LoVo (cell line): Measurements from ENCODE around the gene NUDT3.
"Not testable (repeated sequence)": the region's sequence is repeated elsewhere in the genome, so short reads cannot be mapped to it uniquely, and the experiment has no call there.

Source experiments
- DNase-seq: peaks from one replicate; pipeline ENCODE4 v3.0.0-alpha.2; 2016; ENCODE audit warnings: low spot score

NUDT3 gene

DNA sequence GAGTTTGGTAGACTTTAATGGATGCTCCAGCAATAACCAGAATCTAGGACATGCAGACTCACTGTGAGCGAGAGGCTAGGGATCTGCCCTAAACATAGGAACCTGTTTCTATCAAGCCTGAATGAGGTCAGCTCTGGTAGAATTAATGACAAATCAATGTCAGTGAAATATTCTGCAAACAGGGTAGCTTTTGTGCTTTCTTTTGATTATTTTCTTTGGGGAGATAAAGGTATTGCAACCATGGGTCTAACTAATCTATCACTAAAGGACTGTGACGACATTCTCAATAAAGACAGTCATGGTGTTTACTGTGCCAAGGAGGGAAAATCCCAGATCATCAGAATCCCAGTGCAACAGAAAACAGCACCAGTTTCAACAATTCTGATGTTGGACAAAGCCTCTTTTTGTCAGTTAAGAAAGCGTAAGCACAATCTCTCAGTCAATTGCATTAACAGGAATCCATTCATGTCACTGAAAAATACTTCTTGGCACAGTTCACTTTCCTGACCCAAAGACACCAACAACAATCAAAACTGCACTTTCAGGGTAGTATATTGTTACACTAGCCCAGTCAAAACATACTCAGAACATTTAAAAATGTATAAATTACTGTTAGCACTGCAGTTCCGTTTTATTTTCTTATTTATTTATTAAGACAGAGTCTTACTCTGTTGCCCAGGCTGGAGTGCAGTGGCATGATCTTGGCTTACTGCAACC lies 106.9 kb downstream of the NUDT3 start:
- no peak for DNase-seq

GRCh38 chr6:34284563-34285447 lies 107.7 kb downstream of the NUDT3 start:
- DNase-seq = no peak

DNA sequence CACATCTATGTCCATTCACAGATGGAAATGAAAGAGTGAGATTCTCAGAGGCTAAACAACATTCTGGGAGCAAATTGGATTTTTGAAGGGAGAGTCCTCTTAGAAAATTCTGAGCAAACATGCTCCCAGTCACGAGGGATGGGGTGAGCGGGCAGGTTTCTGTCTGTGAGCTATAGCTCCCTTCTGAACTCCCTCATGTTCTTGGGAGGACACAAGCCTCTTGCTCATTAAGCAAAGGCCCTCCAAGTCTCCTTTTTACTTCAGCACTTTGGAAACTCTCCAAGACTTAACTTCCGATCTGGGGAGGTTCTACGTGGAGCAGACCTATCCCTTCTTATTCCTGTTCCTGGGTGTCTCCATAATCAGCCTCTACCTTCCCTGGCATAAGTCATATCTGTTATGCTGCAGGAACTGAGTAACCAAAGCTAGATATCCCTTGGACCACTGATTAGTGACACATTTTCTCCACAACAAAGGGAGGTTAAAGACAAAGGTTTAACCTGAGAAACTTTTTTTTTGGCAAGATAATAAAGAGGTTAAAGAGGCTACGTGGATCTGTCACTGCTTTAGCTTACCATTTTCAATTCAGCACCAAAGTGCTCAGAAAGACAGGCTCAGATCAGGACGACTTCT lies 110.7 kb downstream of the NUDT3 start:
- DNase-seq = no peak

DNA sequence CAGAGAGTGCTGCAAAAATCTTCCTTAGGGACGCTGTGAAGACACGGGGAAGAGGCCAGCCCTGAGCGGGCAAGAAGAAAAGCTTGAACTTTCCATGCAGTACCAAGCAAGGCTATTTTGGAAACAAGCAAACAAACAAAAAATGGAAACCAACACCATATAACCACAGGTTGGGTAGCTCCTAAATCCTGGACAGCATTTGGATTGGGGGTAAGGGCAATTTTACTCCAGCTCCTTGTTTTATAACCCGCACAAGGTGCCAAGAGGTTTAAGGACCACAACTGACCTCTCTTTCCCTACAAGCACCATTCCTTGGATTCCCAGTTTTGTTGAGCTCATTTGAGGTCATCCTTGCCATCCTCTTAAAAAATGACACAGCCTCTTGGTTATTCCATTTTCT lies 112.3 kb downstream of the NUDT3 start:
- no peak for DNase-seq

- DNase-seq = no peak
Measured at GRCh38 chr6:34278833-34279232, 113.6 kb downstream of the NUDT3 start.

GRCh38 chr6:34277763-34278112 lies 114.7 kb downstream of the NUDT3 start:
- DNase-seq = no peak

- no peak for DNase-seq
Measured at GRCh38 chr6:34276881-34277762, 115.3 kb downstream of the NUDT3 start.

DNA sequence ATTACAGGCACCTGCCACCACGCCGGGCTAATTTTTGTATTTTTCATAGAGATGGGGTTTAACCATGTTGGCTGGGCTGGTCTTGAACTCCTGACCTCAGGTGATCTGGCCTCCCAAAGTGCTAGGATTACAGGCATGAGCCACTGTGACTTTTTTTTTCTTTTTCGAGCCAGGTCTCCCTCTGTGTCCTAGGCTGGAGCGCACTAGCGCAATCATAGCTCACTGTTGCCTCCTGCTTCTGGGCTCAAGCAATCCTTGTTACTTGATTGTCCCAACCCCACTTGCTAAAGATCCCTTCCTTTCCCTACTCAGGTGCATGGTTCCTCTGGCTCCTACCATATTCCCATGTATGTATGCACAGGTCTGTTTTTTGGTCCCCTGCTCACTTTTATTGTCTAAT lies 116.3 kb downstream of the NUDT3 start:
- DNase-seq = no peak

- no peak for DNase-seq
Measured at GRCh38 chr6:34275128-34275804, 117.2 kb downstream of the NUDT3 start.

- no peak for DNase-seq
Measured at GRCh38 chr6:34274129-34274528, 118.3 kb downstream of the NUDT3 start.

- DNase-seq = no peak
Measured at GRCh38 chr6:34273242-34273805, 119.1 kb downstream of the NUDT3 start.

GRCh38 chr6:34272013-34272926 lies 120.2 kb downstream of the NUDT3 start:
- DNase-seq = no peak

DNA sequence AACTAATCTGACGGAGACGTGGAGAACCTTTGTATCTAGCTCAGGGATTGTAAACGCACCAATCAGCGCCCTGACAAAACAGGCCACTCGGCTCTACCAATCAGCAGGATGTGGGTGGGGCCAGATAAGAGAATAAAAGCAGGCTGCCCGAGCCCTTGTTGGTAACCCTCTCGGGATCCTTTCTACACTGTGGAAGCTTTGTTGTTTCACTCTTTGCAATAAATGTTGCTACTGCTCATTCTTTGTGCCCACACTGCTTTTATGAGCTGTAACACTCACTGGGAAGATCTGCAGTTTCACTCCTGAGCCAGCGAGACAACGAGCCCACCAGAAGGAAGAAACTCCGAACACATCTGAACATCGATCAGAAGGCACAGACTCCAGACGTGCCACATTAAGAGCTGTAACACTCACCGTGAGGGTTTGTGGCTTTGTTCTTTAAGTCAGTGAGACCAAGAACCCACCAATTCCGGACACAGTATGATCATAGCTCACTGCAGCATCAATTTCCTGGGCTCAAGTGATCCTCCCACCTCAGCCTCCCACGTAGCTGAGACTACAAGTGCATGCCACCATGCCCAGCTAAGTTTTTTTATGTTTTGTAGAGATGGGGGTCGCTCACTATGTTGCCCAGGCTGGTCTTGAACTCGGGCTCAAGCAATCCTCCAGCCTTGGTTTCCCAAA lies 122.7 kb downstream of the NUDT3 start:
- DNase-seq = not testable (repeated sequence)

- not testable (repeated sequence) for DNase-seq
Measured at GRCh38 chr6:34269132-34269531, 123.3 kb downstream of the NUDT3 start.

- DNase-seq = no peak
Measured at GRCh38 chr6:34267746-34268145, 124.7 kb downstream of the NUDT3 start.

DNA sequence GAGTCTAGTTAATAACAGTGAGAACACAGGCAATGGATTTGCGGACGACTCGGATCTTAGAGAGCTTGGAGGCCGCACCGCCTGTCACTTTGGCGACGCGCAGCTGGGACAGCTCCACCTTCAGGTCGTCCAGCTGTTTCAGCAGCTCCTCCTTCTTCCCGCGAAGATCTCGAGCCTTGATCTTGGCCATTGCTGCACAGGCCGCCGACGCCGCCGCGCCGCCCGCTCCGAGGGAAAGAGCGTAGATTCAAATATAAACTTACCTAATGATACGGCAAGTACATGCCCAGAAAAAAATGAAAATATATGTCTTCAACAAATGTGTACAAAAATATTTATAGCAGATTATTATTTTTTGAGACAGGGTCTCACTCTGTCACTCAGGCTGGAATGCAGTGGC lies 129.0 kb downstream of the NUDT3 start:
- not testable (repeated sequence) for DNase-seq

DNA sequence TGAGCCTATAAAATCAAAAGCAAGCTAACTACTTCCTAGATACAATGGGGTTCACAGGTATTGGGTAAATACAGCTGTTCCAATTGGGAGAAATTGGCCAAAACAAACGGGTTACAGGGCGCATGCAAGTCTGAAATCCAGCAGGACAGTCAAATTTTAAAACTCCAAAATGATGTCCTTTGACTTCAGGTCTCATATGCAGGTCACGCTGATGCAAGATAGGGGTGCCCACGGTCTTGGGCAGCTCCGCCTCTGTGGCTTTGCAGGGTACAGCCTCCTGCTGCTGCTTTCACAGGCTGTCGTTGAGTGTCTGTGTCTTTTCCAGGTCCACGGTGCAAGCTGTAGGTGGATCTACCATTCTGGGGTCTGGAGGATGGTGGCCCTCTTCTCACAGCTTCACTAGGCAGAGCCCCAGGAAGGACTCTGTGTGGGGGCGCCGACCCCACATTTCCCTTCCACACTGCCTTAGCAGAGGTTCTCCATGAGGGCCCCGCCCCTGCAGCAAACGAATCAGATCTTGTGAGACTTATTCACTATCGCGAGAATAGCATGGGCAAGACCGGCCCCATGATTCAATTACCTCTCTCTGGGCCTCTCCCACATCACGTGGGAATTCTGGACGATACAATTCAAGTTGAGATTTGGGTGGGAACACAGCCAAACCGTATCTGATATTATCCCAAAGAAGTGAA lies 131.7 kb downstream of the NUDT3 start:
- DNase-seq = no peak

- no peak for DNase-seq
Measured at GRCh38 chr6:34259529-34260069, 132.9 kb downstream of the NUDT3 start.
